GM18951 (cell line): ENCODE results near the gene RGS14.
"Not testable (repeated sequence)": the region's sequence is repeated elsewhere in the genome, so short reads cannot be mapped to it uniquely, and the experiment has no call there.

Experiments used
- POLR2A ChIP-seq: IDR thresholded peaks from 4 replicates; pipeline ENCODE4 v1.6.1; 2011; ENCODE audit warnings: mild to moderate bottlenecking; ENCODE audit not compliant: insufficient read length, insufficient read depth; ENCODE audit errors: extremely low read depth
- in situ Hi-C: fragments of 300-500 bp; cut with MboI; formaldehyde crosslinking; loops from one replicate; pipeline ENCODE4 v1.12.0; 2022; ENCODE audit warnings: low sequenced_read_pairs, mixed read lengths, inconsistent platforms; ENCODE audit not compliant: unreplicated experiment

The RGS14 gene

DNA sequence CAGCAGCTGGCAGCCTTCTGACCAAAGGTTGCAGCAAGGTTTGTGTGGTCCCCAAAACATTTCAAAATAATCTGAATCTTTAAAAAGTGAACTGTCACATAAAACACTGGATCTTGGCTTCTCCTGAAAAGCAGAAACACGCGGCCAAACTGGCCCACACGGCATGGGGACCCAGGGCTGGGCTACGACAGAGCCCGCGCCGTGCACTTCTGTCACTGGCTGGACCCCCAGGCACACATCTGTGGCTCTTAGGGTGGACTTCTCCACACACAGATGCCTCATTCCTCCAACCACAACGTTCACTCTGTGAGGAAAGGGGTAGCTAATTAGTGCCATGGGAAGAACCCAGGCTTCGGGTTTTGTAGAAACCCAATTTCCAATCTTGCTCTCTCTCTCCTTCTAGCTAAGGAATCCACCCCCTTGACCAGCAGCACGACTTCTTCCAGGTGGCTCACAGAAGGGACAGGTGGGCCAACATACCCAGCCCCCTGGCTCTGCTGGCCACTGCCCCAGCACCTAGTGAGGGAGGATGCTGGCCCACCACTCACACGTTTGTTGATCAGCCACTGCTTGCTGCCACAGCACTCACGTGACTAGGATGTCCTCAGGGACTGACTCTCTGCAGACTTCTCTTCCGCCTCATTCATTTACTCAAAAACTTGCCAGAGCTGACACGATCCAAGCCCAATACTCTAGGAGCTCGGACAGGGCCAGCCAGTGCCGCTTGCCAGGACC, 24.1 kb upstream of the RGS14 start:
- no peak for TF ChIP-seq POLR2A
- in situ Hi-C loops: no loop called here

DNA sequence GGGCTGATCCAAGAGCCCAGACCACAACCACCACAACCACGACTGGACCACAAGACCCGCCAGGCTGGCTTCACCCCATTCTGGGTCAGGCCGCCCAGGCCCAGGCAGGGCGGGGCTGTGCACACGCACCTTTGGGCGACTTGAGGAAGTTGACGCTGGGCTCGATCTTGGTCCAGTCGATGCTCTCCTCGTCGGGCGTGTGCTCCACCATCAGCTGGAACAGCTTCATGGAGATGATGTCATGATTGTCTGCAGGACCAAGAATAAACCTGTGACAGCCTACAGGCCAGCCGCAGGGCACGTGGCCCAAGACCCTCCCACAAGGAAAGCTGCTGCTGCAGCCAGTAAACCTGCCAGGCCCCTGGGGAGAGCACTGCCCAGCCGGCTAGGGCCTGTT, 23.6 kb upstream of the RGS14 start:
- in situ Hi-C loops: no loop called here
- no peak for TF ChIP-seq POLR2A

DNA sequence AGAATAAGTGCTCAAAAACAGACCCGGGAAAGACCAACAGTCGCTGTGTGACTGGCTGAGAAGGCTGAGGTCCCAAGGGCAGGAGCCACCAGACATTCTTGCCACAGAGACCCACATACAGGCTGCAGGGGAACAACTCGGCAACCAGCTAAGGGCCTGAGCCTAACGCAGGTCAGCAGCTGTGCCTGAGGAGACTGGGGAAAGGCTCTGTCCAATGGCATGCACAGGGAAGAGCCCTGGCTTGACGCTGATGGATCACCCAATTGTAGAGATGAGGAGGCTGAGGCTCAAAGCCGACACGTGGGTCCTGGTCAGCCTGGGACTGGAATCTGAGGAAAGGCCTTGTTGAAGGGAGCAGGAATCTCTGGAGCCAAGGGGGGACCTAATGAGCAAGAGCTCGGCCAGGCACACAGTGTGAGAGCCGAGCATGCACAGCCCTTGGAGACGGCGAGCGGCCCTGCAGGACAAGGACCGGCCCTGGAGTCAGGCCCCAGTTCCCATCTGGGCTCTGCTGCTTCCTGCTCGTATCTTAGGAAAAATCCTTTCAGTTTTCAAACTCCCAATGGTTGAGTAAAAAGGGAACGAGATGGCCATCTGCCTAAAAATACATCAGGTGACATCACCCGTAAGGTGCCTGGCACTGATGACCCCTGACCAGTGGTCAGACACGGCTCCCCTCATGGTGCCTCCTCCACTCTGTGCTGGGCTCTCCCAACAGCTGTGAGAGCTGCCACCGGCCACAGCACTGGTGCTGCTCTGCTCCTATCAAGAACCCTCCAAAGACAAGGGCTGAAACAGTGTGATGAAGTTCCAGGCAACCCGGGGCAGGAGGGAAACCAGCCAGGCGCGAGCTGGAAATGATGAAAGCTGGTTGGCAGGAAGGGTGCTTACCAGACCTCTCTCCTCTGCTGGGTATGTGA, 22.7 kb upstream of the RGS14 start:
- in situ Hi-C loops: no loop called here
- no peak for TF ChIP-seq POLR2A

DNA sequence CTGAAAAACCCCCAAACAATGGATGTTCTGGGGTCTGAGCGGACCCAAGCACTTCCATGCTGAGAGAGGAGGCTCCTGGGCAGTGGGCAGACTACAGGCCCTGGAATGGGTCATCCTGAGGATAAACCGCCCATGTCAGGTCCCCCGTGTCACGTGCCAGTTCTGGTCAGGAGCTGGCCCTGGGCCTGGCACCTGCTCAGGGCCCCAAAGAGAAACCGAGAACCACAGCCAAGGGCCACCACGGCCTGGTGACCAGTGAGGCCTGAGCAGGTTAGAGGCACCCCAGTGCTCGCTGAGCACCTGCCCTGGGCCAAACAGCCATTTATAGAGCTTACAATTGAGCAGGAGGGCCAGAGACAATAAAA, 22.0 kb upstream of the RGS14 start:
- no peak for TF ChIP-seq POLR2A
- in situ Hi-C loops: no loop called here

DNA sequence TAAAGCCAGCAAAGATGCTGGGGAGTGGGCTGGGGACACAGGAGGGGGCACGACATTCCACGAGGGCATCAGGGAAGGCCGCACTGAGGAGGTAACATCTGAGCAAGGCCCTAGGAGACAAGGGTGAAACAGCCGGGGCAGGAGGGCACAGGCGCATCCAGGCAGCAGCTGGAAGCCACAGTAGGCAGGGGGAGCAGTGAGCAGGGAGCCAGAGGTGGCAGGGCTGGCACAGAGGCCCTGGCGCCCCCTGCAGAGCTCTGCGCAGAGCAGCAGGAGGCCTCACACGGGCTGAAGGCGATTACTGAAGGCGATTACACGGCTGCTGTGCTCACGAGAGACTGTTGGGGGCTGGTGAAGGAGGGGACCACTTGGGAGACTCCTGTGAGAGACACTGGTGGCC, 21.6 kb upstream of the RGS14 start:
- TF ChIP-seq POLR2A: no peak
- in situ Hi-C loops: no loop called here

DNA sequence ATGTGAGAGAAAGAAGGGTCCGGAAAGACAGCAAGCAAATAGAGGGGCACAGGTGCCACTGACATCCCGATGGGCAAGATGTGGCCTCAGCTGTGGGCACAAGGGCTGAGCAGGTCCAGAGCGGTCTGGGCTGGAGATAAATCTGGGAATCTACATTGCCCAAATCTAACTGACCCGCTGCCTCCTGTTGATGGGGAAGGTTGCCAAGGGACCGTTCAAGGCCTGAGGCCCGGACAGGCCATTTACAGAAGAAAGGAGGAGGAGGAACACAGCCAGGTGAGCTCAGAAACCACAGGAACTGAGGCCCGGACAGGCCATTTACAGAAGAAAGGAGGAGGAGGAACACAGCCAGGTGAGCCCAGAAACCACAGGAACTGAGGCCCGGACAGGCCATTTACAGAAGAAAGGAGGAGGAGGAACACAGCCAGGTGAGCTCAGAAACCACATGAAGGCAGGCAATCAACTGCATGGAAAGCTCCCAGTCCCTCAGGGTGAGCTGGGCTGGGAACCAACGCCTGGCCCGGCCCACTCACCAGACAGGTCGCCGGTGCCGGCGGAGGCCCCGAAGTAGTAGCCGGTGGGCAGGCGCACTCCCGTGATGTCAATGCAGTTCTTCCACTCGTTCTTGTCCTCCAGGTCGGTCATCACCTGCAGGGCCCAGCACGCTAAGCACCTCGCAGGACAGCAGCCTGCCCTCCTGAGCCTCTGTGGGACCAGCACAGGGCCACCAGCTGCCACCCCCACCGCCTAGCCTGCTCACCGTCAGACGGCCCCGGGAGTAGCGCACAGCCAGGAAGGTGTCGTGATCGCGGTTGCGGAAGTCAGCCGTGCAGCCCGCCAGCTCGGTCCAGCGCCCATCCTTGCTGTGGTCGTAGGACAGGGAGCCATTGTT, 20.9 kb upstream of the RGS14 start:
- TF ChIP-seq POLR2A: no peak
- in situ Hi-C loops: no loop called here

DNA sequence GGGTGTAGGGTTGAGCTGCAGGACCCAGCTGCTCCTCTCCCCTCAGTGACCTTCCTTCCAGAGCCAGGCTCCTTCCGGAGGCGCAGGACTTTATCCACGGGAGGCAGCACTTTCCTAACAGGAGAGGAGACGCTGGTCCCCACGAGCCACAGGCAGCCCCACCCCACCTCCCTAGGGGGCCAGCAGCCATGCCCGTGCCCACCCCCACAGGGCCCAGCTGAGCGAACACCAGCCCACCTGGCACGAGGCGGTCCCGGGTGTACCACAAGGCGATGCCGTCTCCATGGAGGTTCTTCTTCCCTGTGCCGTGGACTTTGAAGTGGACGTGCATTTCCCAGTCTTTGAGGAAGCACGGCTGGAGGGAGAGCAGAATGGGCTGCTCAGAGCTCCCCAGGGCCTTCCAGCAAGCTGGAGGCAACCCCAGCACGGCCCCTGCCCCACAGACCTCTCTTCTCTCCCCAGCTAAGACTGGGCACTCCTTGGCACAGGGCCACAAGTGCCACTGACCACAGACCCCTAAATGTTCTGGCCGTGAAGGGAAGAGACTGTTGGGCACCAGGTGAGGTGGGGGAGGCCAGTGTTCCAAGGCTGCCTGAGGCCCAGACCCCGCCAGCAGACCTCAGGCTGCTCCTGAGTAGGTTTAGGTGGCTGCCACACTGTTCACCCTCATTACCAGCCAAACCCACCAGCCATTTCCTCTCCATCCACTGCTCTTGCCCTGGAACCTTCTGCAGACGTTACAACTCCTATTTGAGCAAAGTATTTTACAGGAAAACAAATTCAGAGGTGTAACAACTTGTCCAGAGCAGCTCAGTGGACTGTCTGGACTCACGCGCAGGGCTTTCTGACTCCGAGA, 19.2 kb upstream of the RGS14 start:
- no peak for TF ChIP-seq POLR2A
- in situ Hi-C loops: no loop called here

DNA sequence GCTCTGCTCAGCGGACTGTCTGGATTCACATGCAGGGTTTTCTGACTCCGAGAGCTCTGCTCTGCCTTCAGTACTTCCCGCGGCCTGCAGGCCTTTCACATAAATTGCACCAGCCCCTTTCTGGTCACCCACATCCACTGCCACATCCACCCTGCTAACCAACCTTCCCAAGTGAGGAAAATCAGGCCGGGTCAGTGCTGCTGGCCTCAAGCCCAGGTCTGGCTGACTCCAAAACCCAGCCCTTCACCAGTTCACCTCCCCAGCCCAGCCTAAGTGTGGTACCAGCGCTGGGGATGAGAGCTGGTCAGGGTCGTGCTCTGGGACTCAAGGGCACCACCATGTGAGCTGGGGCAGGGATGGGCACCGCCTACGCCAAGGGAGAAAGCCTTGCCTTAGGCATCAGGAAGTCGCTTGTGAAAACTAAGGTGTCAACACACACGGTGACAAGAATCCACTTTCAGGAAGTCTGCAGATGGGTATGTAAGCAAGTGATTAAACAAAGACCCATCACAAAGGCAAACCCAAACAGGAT, 18.6 kb upstream of the RGS14 start:
- TF ChIP-seq POLR2A: no peak
- in situ Hi-C loops: no loop called here

DNA sequence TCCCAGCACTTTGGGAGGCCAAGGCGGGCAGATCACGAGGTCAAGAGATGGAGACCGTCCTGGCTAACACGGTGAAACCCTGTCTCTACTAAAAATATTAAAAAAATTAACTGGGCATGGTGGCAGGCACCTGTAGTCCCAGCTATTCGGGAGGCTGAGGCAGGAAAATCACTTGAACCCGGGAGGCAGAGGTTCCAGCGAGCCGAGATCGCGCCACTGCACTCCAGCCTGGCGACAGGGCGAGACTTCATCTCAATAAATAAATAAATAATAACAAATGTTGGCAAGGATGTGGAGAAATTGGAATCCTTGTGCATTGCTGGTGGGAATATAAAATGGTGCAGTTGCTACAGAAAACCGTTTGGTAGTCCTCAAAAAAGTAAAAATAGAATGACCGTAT, 14.7 kb upstream of the RGS14 start:
- in situ Hi-C loops: not testable (repeated sequence)

DNA sequence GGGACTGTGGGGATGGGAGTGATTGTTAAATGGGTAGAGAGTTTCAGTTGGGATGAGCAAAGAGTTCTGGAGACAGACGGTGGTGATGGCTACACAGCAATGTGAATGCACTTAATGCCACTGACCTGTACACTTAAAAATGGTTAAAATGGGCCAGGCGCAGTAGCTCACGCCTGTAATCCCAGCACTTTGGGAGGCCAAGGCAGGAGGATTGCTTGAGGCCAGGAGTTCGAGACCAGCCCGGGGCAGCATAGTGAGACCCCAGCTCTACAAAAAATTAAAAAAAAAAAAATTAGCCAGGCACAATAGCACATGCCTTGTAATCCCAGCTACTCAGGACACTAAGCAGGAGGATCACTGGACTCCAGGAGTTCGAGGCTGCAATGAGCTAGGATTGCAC, 13.9 kb upstream of the RGS14 start:
- in situ Hi-C loops: no loop called here
- no peak for TF ChIP-seq POLR2A

DNA sequence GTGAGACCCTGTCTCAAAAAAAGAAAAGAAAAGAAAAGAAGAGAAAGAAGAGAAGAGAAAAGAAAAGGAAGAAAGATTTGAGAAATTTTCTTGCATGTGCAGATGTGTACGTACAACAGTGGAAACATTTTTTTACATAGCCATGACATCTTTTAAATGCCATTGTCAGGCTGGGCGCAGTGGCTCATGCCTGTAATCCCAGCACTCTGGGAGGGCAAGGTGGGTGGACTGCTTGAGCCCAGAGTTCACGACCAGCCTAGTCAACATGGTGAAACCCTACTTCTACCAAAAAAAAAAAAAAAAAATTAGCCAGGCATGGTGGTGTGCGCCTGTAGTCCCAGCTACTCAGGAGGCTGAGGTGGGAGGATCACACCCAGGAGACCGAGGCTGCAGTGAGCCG, 12.8 kb upstream of the RGS14 start:
- in situ Hi-C loops: no loop called here
- no peak for TF ChIP-seq POLR2A

DNA sequence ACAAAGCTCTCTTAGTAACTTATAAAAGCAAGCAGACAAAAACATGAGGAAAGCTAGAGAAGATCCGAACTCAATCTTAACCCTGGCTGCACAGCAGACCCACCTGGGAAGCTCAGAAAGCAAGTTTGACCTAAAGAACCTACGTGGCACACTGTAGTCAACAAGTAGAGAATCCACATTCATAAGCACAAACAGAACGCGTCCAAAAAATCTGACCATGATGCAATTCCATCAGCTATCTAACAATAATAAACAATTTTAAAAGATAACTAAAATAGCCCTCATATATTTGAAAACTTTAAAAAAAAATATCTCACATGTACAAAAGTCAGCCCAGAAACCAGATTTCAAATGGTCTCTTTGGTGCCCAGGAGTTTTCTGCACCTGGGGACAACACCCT, 10.9 kb upstream of the RGS14 start:
- TF ChIP-seq POLR2A: no peak
- in situ Hi-C loops: no loop called here
